Renal pelvis (tissue), 4 donors: ENCODE measurements around the gene CCDC126. TPM values are rescaled to one million over a fixed set of nuclear protein-coding genes. Genes with fewer than 3 reads are reported as not detected.
A peak's percentile ranks its signal among the peaks of the same experiment; 100 is the strongest.

Experiments
- DNase-seq: peaks from one replicate; pipeline ENCODE4 v3.0.0-alpha.2; 2013
- polyA plus RNA-seq, 3 donors: library from polyadenylated mRNA; unstranded; fragments of 120-200 nt; gene quantifications; one replicate each; pipeline ENCODE4 v1.2.1, GENCODE V29; 2013; ENCODE audit not compliant: insufficient read length in 3 of 3

The CCDC126 gene
- polyA plus RNA-seq, 3 donors, result 14.6 to 15.6 (median 15.3) TPM

DNA sequence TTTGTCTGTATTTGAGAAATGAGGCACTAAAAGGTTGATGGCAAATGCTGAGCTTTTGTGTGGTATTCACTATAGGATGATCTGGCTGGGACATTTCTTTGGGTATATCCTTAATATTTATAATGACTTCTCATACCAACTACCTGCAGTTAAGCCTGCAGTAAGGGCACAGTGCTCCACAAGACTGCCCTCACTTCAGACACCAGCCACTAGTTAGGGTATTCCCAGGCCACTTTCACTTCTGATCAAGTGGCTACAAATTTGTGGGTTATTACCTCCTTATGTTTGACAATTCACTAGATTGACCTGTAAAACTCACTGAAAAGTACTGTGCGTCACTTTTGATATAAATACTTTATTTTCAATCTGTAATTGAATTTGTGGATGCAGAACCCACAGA lies 20.3 kb downstream of the CCDC126 start:
- DNase-seq, result no peak

DNA sequence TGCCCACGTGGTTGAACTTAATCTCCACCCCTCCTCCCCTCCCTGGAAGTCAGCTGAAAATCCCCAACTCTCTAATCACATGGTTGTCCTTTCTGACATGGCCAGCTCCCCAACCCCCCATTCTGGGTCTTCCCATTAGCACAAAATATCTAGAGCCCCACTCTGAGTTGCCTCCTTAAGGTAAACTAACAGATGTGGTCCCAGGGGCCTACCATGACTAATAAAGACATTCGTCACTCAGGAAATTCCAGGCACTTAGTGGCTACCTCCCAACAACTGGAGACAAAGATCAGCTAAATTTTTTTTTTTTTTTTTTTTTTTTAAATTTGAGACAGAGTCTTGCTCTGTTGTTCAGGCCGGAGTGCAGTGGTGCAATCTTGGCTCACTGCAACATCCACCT lies 21.1 kb downstream of the CCDC126 start:
- DNase-seq, result no peak

DNA sequence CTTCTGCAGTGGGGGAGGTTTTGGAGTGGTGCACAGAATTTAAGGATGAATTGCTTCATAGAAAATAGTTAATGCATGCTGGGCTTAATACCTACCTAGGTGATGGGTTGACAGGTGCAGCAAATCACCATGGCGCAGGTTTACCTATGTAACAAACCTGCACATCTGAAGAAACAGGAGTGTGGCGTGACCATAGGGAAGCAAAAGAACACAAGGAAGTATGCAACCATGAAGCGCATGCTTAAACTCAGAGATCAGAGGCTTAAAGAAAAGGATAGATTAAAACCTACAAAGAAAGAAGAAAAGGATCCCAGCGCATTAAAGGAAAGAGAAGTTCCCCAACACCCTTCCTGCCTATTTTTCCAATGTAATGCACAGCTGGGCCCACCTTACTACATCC lies 22.0 kb downstream of the CCDC126 start:
- no peak for DNase-seq

DNA sequence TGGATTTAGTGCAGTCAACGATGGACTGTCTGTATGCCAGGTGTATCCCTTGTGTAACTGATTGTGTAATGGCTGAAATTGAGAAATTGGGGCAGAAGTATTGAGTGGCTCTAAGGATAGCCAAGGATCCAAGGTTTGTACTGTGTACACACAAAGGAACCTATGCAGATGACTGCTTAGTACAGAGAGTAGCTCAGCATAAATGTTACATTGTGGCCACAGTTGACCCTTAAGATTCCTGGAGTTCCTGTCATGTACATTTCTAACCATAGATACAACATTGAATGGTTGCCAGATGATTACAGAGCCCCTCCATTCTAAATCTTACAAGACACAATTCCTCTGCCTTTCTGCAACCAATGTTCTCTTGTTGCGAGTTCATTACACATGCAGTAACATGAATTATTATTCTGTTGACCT lies 25.3 kb downstream of the CCDC126 start:
- no peak for DNase-seq

DNA sequence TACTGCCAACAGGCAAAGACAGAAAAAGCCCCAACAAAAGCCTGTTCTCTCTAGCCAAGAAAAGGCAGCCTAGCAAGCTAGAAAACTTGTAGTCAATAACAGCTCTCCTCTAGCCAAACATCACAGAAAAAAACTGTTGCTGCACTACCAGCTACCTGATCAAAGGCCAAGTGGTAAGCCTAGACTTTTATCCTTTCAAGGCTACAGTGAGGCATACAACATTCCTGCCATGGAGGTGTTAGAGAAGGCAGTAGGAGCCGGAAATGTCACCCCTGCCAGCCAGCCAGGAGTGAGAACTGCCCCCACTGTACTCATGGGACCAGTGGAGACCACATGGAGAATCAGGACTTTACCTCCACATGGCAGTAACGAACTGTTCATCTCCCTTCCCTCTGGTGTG lies 31.2 kb downstream of the CCDC126 start:
- DNase-seq, result no peak

DNA sequence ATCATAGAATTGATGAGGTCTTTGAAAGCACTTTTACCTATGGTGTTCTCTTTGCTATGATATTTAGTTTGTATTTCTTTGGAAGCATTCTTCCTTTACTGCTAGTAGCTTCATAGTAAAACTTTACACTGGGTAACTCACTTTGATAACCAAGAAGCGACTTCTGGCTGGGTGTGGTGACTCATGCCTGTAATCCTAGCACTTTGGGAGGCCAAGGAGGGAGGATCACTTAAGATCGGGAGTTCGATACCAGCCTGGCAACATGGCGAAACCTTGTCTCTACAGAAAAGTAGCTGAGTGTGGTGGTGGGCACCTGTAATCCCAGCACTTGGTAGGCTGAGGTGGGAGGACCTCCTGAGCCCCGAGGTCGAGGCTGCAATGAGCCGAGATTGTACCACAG lies 36.2 kb downstream of the CCDC126 start:
- DNase-seq, result no peak

DNA sequence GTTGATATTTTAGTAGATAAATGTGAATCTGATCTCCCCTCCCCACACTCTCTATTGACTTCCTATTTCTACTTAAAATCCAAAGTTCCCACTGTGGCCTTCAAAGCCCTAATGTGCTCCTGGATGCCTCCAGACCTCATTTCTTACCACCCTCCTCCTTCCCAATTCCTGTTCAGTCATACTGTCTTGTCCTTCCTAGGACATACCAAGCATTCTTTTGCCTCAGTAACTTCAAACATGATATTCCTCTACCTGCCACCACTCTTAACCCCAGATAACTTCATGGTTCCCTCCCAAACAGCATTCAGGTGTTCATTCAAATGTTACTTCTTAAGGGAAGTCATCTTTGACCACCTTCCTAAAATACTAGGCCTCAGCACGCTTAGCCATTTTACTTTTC lies 48.6 kb downstream of the CCDC126 start:
- DNase-seq, result no peak

DNA sequence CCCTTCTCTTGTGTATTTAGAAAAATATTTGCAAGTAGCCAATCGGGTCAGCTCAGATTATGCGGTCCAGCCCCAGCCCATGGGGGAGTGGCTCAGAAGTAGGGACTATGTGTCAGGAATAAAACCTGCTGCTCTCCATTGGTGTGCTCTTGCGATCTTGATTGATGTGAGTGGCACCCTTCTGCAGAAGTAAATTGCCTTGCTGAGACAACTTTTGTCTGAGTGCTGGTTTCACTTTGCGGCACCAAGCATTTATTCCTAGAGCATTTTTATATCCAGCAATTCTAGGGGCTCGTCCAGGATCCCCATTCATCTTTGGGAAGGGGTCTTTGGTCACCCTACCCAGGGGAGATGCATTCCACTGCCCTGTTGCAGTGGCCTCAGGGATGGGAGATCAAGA lies 56.8 kb downstream of the CCDC126 start:
- DNase-seq, result no peak

DNA sequence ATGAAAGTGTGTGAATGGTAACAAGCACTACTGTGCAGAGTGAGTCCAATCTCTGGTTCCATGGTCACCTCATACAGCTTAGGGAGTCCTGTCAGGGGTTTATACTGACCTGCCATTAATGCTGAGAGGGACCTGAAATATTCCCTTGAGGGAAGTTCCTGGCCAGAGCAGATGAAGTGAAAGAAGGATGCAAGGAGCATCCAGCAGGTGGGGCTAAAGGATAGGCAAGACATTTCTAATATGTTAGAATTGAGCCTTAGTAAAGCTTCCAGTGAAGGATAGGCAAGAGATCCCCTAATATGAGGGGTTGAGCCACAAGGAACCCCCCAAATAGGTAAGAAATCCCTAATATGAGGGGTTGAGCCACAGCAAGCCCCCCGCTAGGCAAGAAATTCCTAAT lies 57.3 kb downstream of the CCDC126 start:
- no peak for DNase-seq

DNA sequence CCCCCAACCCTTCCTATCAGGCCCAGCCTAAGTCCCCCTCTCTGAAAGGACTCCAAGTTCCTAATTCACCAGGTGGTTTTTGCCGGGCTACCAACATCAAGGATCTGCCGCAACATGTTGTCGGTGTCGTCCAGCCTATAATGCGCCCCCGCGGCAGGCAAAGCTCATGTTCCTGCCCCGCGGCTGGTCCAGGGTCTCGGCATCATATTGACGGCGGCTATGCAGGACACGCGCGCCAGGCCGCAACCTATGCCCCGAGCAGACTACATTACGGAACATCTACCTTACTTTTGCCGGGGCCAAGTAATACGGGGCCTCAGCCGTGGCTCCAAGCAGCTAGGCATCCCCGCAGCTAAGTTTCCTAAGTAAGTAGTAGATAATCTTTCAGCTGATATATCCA lies 58.3 kb downstream of the CCDC126 start:
- no peak for DNase-seq

DNA sequence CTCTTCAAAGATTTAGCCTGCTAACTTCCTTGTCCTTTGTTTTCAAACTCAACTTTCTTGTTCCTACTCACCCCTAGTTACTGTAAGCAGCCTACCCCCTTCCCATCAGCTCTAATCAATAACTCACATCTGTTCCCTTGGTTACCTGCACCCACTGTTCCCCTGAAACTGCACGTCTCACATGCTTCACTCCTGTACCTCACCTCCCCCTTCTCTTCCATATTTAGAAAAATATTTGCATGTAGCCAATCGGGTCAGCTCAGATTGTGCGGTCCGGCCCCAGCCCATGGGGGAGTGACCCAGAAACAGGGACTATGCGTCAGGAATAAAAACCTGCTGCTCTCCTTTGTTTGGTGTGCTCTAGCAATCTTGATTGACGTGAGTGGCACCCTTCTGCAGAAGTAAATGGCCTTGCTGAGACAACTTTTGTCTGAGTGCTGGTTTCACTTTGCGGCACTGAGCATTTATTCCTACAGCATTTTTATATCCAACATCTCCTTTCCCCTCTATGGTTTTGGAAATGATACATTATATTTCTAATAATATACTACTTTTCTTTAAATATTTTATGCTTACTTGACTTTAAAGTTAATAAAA lies 61.7 kb downstream of the CCDC126 start:
- DNase-seq, result no peak

DNA sequence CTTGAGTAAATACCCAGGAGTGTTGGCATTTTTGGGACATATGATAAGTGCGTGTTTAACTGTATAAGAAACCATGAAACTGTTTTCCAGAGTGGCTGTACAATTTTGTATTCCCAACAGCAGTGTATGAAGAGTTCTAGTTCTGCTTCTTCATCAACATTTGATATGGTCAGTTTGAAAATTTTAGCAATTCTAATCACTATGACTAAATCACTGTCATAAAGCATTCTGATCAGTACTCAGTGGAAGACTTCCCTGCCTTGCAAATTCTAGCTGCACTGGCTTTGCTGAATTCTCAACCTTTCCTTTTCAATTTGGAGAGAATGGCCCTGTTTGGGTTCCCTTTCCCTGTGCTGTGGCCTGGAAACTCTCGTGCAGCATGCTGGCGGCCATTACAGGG lies 64.2 kb downstream of the CCDC126 start:
- DNase-seq, result no peak

DNA sequence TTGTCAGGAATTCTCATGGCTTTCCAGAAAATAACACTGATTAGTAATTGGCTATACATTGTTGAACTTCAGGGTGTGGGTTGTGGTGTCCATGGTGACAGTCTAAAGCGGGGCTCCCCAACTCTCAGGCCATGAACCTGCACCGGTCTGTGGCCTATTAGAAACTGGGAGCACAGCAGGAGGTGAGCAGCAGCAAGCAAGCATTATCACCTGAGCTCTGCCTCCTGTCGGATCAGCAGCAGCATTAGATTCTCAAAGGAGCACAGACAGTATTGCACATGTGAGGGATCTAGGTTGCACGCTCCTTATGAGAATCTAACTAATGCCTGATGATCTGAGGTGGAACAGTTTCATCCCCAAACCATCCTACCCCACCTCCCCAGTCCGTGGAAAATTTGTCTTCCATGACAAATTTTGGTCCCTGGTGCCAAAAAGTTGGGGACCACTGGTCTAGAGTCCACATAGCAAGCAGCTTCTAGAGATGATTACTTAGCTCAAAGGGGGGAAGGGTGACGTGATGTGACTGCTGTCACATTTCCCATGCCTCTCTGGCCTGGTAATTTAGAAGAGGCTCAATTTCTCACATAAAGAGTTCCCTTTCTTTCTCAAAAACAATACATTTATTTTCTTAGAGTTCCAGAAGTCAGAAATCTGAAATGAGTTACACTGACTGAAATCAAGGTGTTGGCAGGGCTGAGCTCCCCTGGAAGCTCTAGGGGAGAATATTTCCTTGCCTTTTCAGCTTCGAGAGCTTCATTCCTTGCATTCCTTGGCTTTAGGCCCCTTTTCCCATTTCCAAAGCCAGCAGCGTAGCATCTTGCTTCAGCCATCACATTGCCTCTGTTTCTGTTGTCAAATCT lies 65.2 kb downstream of the CCDC126 start:
- DNase-seq, result no peak

DNA sequence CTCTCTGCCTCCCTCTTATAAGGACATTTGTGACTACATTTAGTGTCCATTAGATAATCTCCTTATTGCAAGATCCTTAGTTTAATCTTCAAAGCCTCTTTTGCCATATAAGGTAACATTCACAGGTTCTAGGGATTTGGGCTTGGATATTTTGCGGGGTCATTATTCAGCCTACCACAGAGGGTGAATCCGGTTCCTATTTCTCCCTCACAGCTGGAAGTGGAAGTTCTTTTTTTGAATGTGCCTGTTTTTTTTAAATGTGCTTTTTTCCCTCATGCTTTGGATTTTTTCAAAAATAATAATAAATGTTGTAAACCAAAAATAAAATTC lies 65.8 kb downstream of the CCDC126 start:
- no peak for DNase-seq

DNA sequence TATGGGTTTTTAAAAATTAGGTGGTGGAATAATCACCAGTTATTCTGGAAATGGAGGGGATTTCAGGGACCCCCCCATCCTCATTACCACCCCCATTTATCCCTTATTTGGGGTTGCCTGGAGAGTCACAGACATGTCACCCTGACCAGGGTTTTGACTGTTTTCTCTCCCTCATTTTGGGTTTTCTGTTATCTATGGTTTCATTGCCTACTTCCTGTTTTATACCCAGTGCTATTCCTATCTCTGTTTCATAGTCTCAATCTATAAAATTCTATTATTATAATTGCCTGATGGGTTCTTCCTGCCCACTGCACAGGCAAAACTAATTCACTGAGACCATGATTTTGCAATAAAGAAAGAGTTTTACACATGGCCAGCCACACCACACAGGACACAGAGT lies 66.9 kb downstream of the CCDC126 start:
- no peak for DNase-seq

DNA sequence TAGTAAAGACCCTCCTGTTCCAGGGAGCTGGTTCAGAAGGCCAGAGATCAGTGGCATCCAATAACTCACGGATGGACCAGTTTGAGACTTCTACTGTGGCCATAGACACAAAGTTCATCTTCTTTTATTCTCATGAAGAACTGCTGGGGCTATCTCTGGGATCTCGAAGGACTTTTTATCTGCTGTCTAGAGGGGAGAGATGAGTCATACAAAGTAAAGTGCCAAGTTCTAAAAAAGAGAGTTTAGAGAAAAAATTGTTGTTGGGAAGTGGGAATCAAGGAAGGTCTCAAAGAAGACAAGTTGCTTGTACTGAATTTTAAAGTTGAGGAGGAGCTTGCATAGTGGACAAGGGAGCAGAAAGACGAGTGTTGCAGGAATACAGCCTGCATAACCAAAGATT lies 74.9 kb downstream of the CCDC126 start:
- no peak for DNase-seq

DNA sequence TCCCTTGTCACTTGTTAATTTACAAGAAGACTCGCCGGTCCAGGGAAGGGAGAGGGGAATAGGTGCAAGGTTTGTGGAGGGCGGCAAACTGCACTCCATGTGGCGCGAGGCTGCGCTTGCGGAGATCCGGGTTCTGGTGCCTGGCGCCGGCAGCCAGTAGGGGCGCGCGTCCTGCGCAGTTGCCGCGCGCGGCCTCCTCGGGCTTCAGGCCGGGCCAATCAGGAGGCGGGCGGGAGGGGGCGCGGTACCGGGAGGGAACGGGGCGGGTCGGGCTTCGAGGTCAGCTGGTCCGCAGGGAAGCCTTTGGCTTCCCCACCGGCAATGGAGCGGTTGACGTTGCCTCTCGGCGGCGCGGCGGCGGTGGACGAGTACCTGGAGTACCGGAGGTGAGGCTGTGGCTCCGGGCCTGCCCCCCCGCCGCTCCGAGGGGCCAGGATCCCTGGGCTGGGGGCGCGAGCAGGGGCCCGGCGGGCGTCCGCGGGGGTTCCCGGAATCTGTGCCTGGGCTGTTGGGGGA lies 82.8 kb downstream of the CCDC126 start, which contains the start of gene FAM221A:
FAM221A (plus strand) TSS at position 302 of the 516 bp plus-strand sequence; CDS start at position 322, 20 bp downstream.
- DNase-seq, result peak; percentile 81

DNA sequence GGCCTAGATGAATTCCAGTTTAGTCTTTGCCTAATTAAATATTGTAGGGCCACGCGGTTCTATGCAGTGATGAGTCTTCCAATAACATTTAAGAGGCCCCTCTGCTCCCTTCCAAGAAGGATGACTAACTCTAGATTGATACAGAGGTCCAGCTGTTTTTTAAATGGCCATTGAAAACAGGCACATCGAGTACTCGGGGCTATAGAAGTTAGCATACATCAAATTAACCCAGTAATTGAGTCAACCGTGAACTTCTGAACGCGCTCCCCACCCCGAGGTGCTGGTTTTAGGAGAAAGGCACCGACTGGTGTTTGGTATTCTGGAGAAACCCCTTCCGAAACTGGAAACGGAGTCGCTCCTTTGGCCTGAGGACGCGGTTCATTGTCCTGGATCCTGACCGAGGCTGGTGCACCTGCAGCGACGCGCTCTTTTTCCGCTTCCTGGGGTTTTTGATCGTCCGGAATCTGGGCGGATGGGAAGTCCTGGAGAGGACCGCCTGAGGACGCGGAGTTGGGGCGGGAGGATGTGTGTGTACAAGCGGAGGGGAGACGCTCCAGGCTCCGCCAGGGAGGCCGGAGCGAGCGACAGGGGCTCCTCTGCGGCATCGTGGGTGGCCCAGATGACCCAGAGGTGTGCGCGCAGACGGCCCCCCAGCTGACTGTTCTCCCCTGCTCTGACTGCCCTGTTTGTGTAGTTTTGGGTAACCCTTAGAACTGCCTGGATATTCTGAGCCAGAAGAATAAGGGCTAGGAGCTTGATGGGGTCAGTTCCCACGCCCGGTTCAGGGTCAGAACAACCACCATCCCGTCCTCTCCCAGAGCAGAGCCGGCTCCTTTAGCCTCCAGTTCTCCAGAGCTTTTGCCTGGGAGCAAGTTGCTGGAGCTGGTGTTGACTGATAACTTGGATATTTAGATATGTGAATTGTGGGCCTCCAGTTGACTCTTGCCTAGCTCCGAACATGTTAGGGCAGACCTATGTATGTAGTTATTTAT lies 83.5 kb downstream of the CCDC126 start:
- peak; percentile 82 for DNase-seq

DNA sequence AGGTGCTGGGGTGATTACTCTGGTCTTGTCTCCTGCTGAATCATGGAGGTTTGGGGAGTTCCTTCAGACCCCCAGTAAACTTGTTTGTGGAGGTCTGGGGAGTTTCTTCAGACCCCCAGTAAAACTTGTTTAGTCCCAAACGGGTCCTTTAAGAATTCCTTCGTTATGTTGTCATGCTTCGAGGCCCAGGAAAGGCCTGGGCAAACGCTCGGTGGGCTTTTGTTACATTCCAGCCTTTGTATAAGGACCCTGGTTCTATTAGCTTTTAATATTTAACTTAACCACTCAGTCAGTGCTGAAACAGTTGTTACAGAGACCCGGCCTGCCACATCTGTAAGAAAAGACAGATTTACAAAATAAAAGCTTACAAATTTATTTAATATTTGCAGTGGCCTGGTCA lies 86.9 kb downstream of the CCDC126 start:
- DNase-seq, result peak; percentile 19

DNA sequence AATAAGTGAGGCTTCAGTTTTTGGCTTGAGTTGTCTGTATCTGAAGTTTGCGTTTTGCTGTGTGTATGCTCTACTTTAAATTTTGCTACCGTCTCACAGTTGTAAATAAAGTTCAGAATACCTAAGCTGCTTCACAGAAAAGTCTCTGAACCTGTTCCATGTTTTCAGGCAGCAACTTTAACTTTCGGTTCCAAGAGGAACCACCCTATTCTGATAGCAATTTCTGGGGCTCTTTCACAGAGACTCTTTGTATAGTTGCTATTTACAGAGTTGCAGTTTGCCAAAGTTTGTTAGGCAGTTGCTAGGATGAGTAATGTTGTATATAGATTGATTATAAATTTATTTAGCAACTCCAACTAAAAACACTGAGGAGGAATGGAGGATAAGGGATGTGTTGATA lies 88.5 kb downstream of the CCDC126 start:
- no peak for DNase-seq

DNA sequence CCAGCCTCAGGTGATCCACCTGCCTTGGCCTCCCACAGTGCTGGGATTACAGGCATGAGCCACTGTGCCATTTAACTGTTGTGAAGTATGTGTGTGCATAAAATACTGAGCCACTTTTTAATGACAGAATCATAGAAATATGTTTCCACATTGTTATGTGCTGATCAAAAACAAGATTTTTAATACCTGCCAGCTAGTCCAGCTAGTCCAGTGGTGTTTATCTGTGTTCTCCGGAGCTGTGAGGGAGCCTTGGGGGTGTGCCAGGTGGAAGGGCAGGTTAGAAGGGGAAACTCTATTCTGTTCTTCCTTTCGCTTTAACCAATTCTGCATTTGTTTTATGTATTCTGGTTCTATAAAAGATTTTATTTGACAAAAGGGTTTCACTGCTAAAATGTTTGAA lies 89.8 kb downstream of the CCDC126 start:
- DNase-seq, result no peak

DNA sequence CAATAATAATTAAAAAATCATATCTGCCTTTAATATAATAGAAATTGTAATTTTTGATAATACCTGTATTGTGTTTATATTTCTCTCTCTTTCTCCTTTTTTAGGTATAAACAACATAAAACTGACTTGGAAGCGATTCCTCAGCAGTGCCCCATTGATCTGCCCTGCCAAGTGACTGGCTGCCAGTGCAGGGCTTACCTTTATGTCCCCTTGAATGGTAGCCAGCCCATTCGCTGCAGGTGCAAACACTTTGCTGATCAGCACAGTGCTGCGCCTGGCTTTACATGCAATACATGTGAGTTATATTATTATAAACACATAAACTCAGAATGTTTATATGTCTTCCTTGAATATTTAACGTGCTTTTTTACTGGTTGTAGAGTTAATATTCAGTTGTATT lies 92.0 kb downstream of the CCDC126 start:
- no peak for DNase-seq
